Measurements from ENCODE around the gene U2AF2.
A peak's percentile ranks its signal among the peaks of the same experiment; 100 is the strongest.

DNA sequence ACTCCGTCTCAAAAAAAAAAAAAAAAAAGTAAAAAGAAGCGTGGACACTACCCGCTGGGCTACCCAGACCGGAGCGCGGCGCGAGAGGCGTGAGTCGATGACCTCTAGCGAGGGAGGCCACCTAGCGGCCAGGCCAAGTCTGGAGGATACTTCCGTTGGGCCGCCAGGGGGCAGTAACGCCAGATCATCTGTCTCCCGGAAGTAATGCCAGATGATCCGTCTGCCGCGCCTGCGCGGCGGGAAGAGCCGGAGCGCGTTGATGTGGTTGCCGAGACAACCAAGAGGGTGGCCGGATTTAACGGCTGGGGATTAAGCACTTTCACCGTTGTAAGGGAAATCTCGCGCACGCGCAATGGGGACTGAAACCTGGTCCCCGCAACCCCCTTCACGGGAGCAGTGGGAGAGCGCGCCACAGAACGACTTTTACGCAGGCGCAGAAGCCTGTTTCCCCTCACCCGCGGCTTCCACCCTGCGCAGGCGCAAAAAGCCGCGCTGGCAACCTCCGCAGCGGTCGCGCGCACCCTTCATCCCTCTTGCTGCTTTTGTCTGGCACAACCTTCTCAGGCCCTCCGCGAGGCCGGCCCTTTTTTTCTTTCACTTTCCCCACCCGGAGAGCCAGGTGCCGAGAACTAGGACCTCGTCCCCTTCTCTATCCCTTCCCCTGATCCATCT, 1.0 kb upstream of the U2AF2 start:
- no peak for TF ChIP-seq EZH2 (IDR thresholded peaks at IDR 0.05; ENCODE audit: low read length, unreplicated experiment)
- TF ChIP-seq CTCF (conservative IDR thresholded peaks at IDR 0.05; ENCODE audit: low read depth, low read length) = peak; percentile 99
